ENCODE measurements around the gene SCAMP2.

SCAMP2 gene

DNA sequence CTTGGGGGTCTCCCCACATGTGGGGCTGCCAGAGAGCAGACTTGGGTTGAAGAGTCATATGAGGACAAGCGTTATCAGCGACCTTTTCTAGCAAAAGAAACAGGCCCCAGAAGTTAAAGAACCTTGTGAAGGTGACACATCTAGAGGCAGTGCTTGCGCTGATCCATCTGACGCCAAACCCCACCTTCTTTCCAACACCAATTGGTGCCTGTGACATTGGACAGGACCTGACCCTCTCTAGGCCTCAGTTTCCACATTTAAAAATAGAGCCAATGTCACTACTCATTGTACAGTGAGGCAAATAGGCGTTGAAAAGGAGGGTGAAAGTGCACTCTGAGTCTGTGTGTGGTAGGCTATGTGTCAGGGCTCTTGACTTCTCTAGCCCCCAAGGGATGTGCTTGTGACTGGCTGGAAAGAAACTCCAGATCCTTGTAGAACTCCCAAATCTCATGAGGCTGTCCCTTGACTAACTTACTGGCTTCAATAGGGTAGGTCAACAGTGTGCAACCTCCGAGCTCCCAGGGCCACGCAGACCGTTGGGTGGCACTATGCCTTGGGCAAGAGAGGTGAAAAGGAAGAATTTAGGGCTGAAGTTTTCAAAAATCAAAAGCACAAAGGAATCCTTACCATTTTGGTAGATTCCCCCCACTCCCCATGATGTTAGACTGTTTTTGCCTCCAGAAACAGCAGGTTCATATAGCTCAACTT is 34.2 kb upstream of the SCAMP2 start:
- DNase-seq (ENCODE audit: low read depth) = peak; percentile 43
- H3K4me3 ChIP-seq (ENCODE audit: low read depth, low read length) = peak overlapping the region; percentile 82
- TF ChIP-seq POLR2A (IDR thresholded peaks at IDR 0.05; ENCODE audit: extremely low read depth, insufficient read length) = no peak
- TF ChIP-seq, protein P1, sequence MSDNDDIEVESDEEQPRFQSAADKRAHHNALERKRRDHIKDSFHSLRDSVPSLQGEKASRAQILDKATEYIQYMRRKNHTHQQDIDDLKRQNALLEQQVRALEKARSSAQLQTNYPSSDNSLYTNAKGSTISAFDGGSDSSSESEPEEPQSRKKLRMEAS (IDR thresholded peaks at IDR 0.05; ENCODE audit: low read depth, low read length) = 0 out of 2 replicates have a peak, but pooled peaks have one; percentile 20

DNA sequence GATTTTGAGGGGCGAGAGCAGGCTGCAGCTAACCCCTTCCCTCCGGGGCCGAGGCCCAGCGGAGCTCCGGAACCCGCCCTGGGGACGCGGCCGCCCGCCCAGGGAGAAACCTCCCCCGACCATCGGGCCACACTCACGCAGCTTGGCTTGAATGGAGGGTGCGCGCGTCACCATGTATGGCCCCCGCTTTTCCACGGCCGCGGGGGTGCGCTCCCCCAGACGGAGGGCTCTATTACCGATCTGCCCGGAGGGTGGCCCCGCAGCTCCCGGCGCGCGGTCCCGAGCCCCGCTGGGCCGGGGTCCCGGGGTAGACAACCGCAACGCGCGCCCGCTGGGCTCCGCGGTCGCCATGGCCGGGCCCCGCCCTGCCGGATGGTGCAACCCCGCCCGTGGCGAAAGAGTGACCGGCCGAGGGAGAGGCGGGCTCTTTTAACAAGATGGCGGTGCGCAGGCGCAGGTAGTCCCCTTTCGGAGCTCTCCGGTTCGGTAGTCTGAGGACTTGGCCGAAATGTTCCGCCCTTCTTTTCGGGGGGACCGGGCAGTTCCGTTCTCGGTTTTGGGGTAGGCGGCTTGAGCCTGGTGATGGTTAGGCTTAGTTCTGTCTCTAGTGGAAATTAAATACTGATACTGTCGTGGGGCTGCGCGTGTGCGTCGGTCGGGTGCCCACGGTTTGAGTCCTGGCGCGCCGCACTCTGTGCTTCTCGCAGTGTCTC is 33.4 kb upstream of the SCAMP2 start, which contains the start of gene FAM219B:
Gene FAM219B, minus strand, starts transcription at position 402 of the 713 bp plus-strand sequence. Its CDS starts 51 bp downstream, at position 351.
- TF ChIP-seq POLR2A (IDR thresholded peaks at IDR 0.05; ENCODE audit: extremely low read depth, insufficient read length) (peak; percentile 89), MYC (IDR thresholded peaks at IDR 0.05; ENCODE audit: low read depth, low read length) (peak; percentile 23; the same call in 1 of the 2 replicates)
- TF ChIP-seq, protein P1 (IDR thresholded peaks at IDR 0.05; ENCODE audit: low read depth, low read length) = no peak
- TF ChIP-seq, protein P2, sequence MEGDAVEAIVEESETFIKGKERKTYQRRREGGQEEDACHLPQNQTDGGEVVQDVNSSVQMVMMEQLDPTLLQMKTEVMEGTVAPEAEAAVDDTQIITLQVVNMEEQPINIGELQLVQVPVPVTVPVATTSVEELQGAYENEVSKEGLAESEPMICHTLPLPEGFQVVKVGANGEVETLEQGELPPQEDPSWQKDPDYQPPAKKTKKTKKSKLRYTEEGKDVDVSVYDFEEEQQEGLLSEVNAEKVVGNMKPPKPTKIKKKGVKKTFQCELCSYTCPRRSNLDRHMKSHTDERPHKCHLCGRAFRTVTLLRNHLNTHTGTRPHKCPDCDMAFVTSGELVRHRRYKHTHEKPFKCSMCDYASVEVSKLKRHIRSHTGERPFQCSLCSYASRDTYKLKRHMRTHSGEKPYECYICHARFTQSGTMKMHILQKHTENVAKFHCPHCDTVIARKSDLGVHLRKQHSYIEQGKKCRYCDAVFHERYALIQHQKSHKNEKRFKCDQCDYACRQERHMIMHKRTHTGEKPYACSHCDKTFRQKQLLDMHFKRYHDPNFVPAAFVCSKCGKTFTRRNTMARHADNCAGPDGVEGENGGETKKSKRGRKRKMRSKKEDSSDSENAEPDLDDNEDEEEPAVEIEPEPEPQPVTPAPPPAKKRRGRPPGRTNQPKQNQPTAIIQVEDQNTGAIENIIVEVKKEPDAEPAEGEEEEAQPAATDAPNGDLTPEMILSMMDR (IDR thresholded peaks at IDR 0.05; ENCODE audit: low read depth, low read length) = no peak
- DNase-seq (ENCODE audit: low read depth) = peak; percentile 92
- H3K4me3 ChIP-seq (ENCODE audit: low read depth, low read length) = peak within 1 kb of the TSS; percentile 91

DNA sequence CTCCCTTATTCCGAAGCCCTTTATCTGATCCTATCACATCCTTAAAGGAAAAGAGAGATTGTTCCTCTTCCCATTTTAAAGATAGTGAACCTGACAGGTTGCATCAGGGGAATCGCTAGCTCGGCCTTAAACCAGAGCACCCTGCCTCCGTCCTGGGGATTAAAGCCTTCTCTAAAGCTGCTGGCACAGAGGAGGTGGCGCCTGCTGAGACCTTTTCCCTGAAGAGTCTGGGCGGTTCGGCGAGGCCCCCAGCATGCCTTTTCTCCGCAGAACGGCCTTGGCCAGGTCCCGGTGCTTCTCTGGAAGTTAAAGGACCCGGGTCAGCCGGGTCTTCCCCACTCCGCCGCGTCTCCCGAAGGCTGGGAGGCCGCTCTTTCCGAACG is 32.9 kb upstream of the SCAMP2 start:
- H3K4me3 ChIP-seq (ENCODE audit: low read depth, low read length) = peak overlapping the region; percentile 91
- TF ChIP-seq MYC (IDR thresholded peaks at IDR 0.05; ENCODE audit: low read depth, low read length) = no peak
- TF ChIP-seq POLR2A (IDR thresholded peaks at IDR 0.05; ENCODE audit: extremely low read depth, insufficient read length) = no peak
- TF ChIP-seq, protein P1 (IDR thresholded peaks at IDR 0.05; ENCODE audit: low read depth, low read length) = no peak
- TF ChIP-seq, protein P2 (IDR thresholded peaks at IDR 0.05; ENCODE audit: low read depth, low read length) = no peak
- peak; percentile 72 for DNase-seq (ENCODE audit: low read depth)

DNA sequence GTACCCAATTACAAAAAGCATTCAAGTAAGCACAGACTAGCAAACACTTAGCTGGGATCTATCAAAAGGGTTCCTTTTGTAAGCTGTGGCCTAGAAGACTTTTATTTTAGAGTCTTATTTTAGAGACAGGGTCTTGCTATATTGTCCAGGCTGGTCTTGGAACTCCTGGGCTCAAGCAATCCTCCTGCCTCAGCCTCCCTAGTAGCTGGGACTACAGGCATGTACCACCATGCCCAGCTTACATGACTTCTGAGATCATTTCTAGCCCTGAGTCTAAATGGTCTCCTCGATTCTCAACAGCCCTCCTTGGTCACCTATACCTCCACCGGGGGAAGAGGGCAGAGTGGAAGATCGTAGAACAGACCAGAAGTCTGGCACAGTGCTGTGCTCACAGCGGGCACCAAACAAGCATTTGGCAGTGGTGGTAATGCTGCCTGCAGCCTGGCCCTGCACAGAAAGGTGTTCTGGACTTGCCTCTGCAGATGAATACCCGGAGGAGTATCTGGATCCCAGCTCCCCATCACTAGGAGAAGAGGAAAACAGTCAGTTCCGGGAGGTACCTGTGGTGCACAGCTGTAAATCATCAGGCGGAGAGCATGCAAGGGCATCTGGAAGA is 31.1 kb upstream of the SCAMP2 start:
- no peak for DNase-seq (ENCODE audit: low read depth)
- no peak overlapping the region for H3K4me3 ChIP-seq (ENCODE audit: low read depth, low read length)
- no peak for TF ChIP-seq POLR2A (IDR thresholded peaks at IDR 0.05; ENCODE audit: extremely low read depth, insufficient read length)
- TF ChIP-seq, protein P2 (IDR thresholded peaks at IDR 0.05; ENCODE audit: low read depth, low read length) = no peak

DNA sequence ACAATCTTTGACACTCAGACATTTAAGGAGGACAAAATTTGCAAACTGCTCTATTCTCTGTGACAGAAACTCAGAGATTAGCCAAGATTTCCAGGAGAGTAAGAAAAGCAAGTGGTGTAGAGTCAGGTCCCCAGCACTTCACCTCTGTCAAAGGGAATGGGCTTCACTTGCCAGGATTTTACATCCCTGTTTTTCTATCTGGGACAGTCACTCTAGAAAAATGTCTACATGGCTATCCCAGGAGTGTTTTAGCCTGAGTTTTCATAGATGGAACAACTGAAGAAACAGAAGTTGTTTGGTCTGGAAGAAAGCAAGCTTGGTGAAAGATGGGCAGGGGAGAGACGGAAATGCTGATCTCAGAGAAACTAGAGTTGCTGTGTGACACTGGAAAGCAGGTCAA is 30.5 kb upstream of the SCAMP2 start:
- TF ChIP-seq, protein P2 (IDR thresholded peaks at IDR 0.05; ENCODE audit: low read depth, low read length) = no peak
- TF ChIP-seq, protein P1 (IDR thresholded peaks at IDR 0.05; ENCODE audit: low read depth, low read length) = no peak
- no peak for TF ChIP-seq POLR2A (IDR thresholded peaks at IDR 0.05; ENCODE audit: extremely low read depth, insufficient read length)
- TF ChIP-seq MYC (IDR thresholded peaks at IDR 0.05; ENCODE audit: low read depth, low read length) = no peak
- no peak for DNase-seq (ENCODE audit: low read depth)

More for the DNA sequence above, 30.5 kb upstream of the SCAMP2 start:
- H3K4me3 ChIP-seq (ENCODE audit: low read depth, low read length) = no peak overlapping the region
